Measurements from ENCODE around the gene CLDN5. TPM values are rescaled to one million over a fixed set of nuclear protein-coding genes. Genes with fewer than 3 reads are reported as not detected.

CLDN5 gene
- total RNA-seq, 1 experiment from 2014 or later = not detected

GRCh38 chr22:19517171-19517500 lies 7.1 kb downstream of the CLDN5 start:
- Mint-ChIP-seq H3K27ac (ENCODE audit: unreplicated experiment) (no peak overlapping the region), H3K9me3 (ENCODE audit: unreplicated experiment) (no peaks in the 10 kb centered on the region), H3K4me3 (ENCODE audit: unreplicated experiment) (no peak overlapping the region), H3K27me3 (ENCODE audit: insufficient read depth, unreplicated experiment) (no peaks in the 10 kb centered on the region), H3K4me1 (ENCODE audit: low read depth, unreplicated experiment) (no peaks in the 10 kb centered on the region), H3K36me3 (ENCODE audit: insufficient read depth, unreplicated experiment) (peaks cover 17% of the 10 kb centered on the region)
- Histone ChIP-seq H3K9me3 (no peaks in the 10 kb centered on the region), H3K27me3 (replicated peaks; ENCODE audit: control insufficient read depth, insufficient read depth, low read length) (no peaks in the 10 kb centered on the region), H3K4me3 (ENCODE audit: low read depth, low read length) (no peak overlapping the region), H3K36me3 (ENCODE audit: control insufficient read depth, insufficient read depth, low read length) (no peaks in the 10 kb centered on the region), H3K4me1 (no peaks in the 10 kb centered on the region)
- BruUV-seq (replicated peaks) = no TSS peak
- DNase-seq = no peak
- ChIA-PET POLR2A (no interaction called here), CTCF (no interaction called here)
- TF ChIP-seq CTCF (IDR thresholded peaks at IDR 0.05; ENCODE audit: insufficient read depth in 1 of 2, low read depth in 1 of 2, low read length in 1 of 2, severe bottlenecking in 1 of 2, unreplicated experiment in 1 of 2) = no peak
- intact Hi-C loops (cut with micrococcal nuclease; ENCODE audit: unreplicated experiment) = no loop called here

- H3K4me1 Mint-ChIP-seq (ENCODE audit: low read depth, unreplicated experiment) = no peaks in the 10 kb centered on the region
- H3K36me3 Mint-ChIP-seq (ENCODE audit: insufficient read depth, unreplicated experiment) = peaks cover 17% of the 10 kb centered on the region
- CTCF ChIA-PET = no interaction called here
These were observed 7.6 kb downstream of the CLDN5 start for GRCh38 chr22:19516378-19517170.

GRCh38 chr22:19515654-19516377 lies 8.4 kb downstream of the CLDN5 start:
- no peaks in the 10 kb centered on the region for H3K27me3 Mint-ChIP-seq (ENCODE audit: insufficient read depth, unreplicated experiment)
- no peak for TF ChIP-seq CTCF (IDR thresholded peaks at IDR 0.05; ENCODE audit: insufficient read depth in 1 of 2, low read depth in 1 of 2, low read length in 1 of 2, severe bottlenecking in 1 of 2, unreplicated experiment in 1 of 2)
- no peaks in the 10 kb centered on the region for H3K9me3 Mint-ChIP-seq (ENCODE audit: unreplicated experiment)
- no peak overlapping the region for H3K27ac Mint-ChIP-seq (ENCODE audit: unreplicated experiment)
- BruUV-seq (replicated peaks) = no TSS peak
- Histone ChIP-seq H3K9me3 (no peaks in the 10 kb centered on the region), H3K36me3 (ENCODE audit: control insufficient read depth, insufficient read depth, low read length) (no peaks in the 10 kb centered on the region), H3K4me1 (no peaks in the 10 kb centered on the region), H3K27me3 (replicated peaks; ENCODE audit: control insufficient read depth, insufficient read depth, low read length) (no peaks in the 10 kb centered on the region), H3K4me3 (ENCODE audit: low read depth, low read length) (no peak overlapping the region)
- no peaks in the 10 kb centered on the region for H3K4me1 Mint-ChIP-seq (ENCODE audit: low read depth, unreplicated experiment)
- ChIA-PET CTCF (no interaction called here), POLR2A (interaction anchor here (0.5 kb wide), 1 partner anchor 266 kb away, joined by 5 read pairs; no protein-coding TSS in a partner anchor)
- no peak overlapping the region for H3K4me3 Mint-ChIP-seq (ENCODE audit: unreplicated experiment)
- intact Hi-C loops (cut with micrococcal nuclease; ENCODE audit: unreplicated experiment) = no loop called here
- DNase-seq = no peak
- peaks cover 17% of the 10 kb centered on the region for H3K36me3 Mint-ChIP-seq (ENCODE audit: insufficient read depth, unreplicated experiment)

More at GRCh38 chr22:19516378-19517170, 7.6 kb downstream of the CLDN5 start:
- POLR2A ChIA-PET = no interaction called here
- DNase-seq = no peak
- intact Hi-C loops (cut with micrococcal nuclease; ENCODE audit: unreplicated experiment) = no loop called here
- Mint-ChIP-seq H3K9me3 (ENCODE audit: unreplicated experiment) (no peaks in the 10 kb centered on the region), H3K4me3 (ENCODE audit: unreplicated experiment) (no peak overlapping the region), H3K27ac (ENCODE audit: unreplicated experiment) (no peak overlapping the region), H3K27me3 (ENCODE audit: insufficient read depth, unreplicated experiment) (no peaks in the 10 kb centered on the region)
- Histone ChIP-seq H3K9me3 (no peaks in the 10 kb centered on the region), H3K27me3 (replicated peaks; ENCODE audit: control insufficient read depth, insufficient read depth, low read length) (no peaks in the 10 kb centered on the region), H3K36me3 (ENCODE audit: control insufficient read depth, insufficient read depth, low read length) (no peaks in the 10 kb centered on the region), H3K4me1 (no peaks in the 10 kb centered on the region), H3K4me3 (ENCODE audit: low read depth, low read length) (no peak overlapping the region)
- TF ChIP-seq CTCF (IDR thresholded peaks at IDR 0.05; ENCODE audit: insufficient read depth in 1 of 2, low read depth in 1 of 2, low read length in 1 of 2, severe bottlenecking in 1 of 2, unreplicated experiment in 1 of 2) = no peak
- no TSS peak for BruUV-seq (replicated peaks)

All from Caco-2 (cell line).